ENCODE measurements around the gene EFL1.

Gene EFL1

GRCh38 chr15:82138306-82138705 is 124.2 kb downstream of the EFL1 start:
- DNase-seq (ENCODE audit: low spot score), result no peak
- TF ChIP-seq, protein P1, sequence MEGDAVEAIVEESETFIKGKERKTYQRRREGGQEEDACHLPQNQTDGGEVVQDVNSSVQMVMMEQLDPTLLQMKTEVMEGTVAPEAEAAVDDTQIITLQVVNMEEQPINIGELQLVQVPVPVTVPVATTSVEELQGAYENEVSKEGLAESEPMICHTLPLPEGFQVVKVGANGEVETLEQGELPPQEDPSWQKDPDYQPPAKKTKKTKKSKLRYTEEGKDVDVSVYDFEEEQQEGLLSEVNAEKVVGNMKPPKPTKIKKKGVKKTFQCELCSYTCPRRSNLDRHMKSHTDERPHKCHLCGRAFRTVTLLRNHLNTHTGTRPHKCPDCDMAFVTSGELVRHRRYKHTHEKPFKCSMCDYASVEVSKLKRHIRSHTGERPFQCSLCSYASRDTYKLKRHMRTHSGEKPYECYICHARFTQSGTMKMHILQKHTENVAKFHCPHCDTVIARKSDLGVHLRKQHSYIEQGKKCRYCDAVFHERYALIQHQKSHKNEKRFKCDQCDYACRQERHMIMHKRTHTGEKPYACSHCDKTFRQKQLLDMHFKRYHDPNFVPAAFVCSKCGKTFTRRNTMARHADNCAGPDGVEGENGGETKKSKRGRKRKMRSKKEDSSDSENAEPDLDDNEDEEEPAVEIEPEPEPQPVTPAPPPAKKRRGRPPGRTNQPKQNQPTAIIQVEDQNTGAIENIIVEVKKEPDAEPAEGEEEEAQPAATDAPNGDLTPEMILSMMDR (IDR thresholded peaks at IDR 0.05; ENCODE audit: extremely low read depth, insufficient read depth, missing control alignments), result no peak
- in situ Hi-C loops (cut with MboI; ENCODE audit: low pct_unique_long_range_greater_than_20kb, low sequenced_read_pairs, unreplicated experiment), result no loop called here

- in situ Hi-C loops (cut with MboI; ENCODE audit: low pct_unique_long_range_greater_than_20kb, low sequenced_read_pairs, unreplicated experiment), result no loop called here
- TF ChIP-seq, protein P1 (IDR thresholded peaks at IDR 0.05; ENCODE audit: extremely low read depth, insufficient read depth, missing control alignments), result no peak
- DNase-seq (ENCODE audit: low spot score), result no peak
Measured at GRCh38 chr15:82137261-82137660, 125.3 kb downstream of the EFL1 start.

DNA sequence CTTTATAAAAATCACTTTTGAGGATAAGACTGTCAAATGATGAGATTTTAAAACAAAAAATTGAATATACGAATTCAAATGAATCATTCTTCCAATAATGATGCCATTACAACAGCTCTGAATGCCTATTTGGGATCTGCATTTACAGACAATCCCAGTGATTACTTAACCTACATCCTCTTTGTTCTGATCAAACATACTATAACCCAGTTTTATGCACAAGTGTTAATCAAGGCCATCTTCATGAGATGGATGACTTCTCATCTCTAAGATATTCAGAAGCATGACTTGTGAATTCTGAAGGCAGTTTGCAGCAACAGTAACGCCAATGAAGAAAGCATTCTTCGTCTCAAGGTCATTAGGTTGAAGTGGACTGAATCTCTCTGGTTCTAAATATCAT is 126.4 kb downstream of the EFL1 start:
- TF ChIP-seq, protein P1 (IDR thresholded peaks at IDR 0.05; ENCODE audit: extremely low read depth, insufficient read depth, missing control alignments), result no peak
- no peak for DNase-seq (ENCODE audit: low spot score)
- in situ Hi-C loops (cut with MboI; ENCODE audit: low pct_unique_long_range_greater_than_20kb, low sequenced_read_pairs, unreplicated experiment), result no loop called here

DNA sequence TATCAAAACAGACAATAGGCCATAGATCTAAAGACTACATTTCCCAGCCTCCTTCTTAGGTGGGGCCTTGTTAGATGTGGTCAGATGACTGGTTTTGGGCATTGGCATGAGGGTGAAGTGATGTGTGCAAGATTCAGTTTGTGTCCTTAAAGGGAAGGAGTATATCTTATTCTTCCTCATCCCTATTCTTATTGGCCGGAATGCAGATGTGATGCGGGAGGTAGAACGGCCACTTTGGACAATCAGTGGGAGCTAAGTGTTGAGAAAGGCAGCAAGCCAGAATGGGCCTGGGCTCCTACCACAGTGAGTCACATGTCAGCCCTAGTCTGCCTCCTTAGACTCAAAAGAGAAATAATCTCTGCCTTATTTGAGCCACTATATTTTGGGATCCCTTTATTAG is 126.9 kb downstream of the EFL1 start:
- TF ChIP-seq, protein P1 (IDR thresholded peaks at IDR 0.05; ENCODE audit: extremely low read depth, insufficient read depth, missing control alignments), result no peak
- DNase-seq (ENCODE audit: low spot score), result no peak

DNA sequence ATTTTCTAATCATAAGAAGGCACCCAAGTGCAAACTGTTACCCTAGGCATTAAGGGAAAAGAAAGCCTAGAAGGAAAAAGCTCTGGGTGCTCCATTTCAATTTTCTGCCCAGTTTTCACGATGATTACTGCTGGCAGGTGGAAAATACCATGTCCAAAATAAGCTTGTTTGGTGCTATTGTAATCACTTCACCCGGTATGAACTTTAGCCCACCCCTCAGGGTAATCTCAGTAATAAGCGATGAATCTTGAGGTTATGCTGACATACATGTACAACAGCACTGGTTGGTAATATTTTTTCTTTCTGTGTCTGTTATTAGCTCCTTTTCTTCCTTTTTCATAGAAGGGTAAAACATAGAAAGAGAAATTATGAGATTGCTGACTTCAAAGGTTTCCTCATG is 128.1 kb downstream of the EFL1 start:
- TF ChIP-seq, protein P1 (IDR thresholded peaks at IDR 0.05; ENCODE audit: extremely low read depth, insufficient read depth, missing control alignments), result no peak
- in situ Hi-C loops (cut with MboI; ENCODE audit: low pct_unique_long_range_greater_than_20kb, low sequenced_read_pairs, unreplicated experiment), result no loop called here
- DNase-seq (ENCODE audit: low spot score), result no peak

More for the DNA sequence above, 126.9 kb downstream of the EFL1 start:
- in situ Hi-C loops (cut with MboI; ENCODE audit: low pct_unique_long_range_greater_than_20kb, low sequenced_read_pairs, unreplicated experiment), result no loop called here

- TF ChIP-seq, protein P1 (IDR thresholded peaks at IDR 0.05; ENCODE audit: extremely low read depth, insufficient read depth, missing control alignments), result no peak
- no peak for DNase-seq (ENCODE audit: low spot score)
- in situ Hi-C loops (cut with MboI; ENCODE audit: low pct_unique_long_range_greater_than_20kb, low sequenced_read_pairs, unreplicated experiment), result no loop called here
Measured at GRCh38 chr15:82133251-82133650, 129.3 kb downstream of the EFL1 start.

GRCh38 chr15:82132742-82133141 is 129.8 kb downstream of the EFL1 start:
- TF ChIP-seq, protein P1 (IDR thresholded peaks at IDR 0.05; ENCODE audit: extremely low read depth, insufficient read depth, missing control alignments), result no peak
- DNase-seq (ENCODE audit: low spot score), result no peak
- in situ Hi-C loops (cut with MboI; ENCODE audit: low pct_unique_long_range_greater_than_20kb, low sequenced_read_pairs, unreplicated experiment), result no loop called here

Measured in GM13977 (cell line).